Activated T-cell treated with anti-CD3 and anti-CD28 coated beads, Interleukin-2, amount 50 U/mL, for 48 hours (primary cell): ENCODE measurements around the gene KLHL40.

Experiments used
- DNase-seq, 2 experiments: peaks; one replicate each; pipeline ENCODE4 v3.0.0-alpha.2; 2020

Gene KLHL40

DNA sequence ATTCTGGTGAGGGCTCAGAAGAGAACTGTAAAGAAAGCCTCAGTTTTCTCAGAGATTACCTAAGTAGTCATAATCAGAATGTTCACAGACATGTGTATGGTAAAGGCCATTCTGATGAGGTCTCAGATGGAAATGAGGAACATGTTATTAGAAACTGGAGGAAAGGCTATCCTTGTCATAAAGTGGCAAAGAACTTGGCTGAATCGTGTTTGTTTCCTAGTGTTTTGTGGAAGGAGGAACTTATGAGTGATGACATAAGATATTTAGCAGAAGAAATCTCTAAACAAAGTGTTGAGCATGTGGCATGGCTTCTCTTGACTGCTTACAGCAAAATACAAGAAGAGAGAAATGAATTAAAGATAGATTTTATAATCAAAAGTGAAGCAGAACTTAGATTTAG is 12.8 kb upstream of the KLHL40 start:
- DNase-seq = no peak

DNA sequence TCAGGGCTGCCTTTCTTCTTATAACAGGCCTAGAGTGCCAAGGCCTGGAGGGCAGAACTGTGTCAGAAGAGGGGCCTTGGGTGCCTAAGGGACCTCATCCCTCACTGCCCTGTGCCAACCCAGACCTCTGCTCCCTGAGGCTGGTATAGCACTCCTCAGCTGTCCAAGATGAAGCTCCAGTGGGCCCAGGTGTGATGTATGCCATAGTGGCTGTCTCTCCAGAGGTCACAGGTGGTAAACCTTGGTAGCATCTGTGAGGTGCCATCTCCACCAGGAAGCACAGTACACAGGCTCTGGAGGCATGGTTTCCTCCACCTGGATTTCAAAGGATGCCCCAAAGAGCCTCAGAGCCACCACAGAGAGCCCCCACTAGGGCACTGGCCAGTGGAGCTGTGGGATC is 12.3 kb upstream of the KLHL40 start:
- no peak for DNase-seq

GRCh38 chr3:42674146-42674545 is 11.2 kb upstream of the KLHL40 start:
- no peak for DNase-seq

DNA sequence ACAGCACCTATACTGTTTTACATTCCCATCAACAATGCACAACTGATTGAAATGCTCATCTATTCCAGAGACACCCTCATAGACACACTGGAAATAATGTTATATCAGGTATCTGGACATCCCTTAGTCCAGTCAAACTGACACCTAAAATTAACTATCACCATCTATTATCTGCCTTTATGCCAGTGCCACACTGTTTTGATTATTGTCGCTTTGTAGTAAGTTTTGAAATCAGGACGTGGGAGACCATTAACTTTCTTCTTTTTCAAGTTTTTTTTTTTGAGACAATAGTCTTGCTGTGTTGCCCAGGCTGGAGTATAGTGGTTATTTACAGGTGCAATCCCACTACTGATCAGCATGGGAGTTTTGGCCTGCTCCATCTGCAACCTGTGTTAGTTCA is 9.4 kb upstream of the KLHL40 start:
- no peak for DNase-seq

GRCh38 chr3:42678447-42678846 is 6.9 kb upstream of the KLHL40 start:
- DNase-seq = no peak

DNA sequence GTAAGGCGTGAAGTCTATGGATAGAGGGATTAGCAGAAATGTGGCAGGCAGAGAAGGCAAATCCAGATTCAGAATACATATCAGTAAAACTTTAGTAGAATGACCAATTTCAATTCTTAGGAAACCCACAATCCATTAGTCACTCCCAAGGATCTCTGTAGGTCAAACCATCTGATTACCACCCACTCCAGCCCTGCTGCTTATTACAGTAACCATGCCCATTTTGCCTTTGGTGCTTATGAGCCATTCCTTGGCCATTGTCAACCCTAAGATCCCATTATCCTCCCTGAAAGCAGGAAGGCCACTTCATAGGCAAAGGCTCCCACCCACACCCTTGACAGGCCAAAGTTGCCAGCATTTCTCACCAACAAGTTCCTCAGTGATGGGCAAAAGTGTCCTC is 5.1 kb upstream of the KLHL40 start:
- no peak for DNase-seq

DNA sequence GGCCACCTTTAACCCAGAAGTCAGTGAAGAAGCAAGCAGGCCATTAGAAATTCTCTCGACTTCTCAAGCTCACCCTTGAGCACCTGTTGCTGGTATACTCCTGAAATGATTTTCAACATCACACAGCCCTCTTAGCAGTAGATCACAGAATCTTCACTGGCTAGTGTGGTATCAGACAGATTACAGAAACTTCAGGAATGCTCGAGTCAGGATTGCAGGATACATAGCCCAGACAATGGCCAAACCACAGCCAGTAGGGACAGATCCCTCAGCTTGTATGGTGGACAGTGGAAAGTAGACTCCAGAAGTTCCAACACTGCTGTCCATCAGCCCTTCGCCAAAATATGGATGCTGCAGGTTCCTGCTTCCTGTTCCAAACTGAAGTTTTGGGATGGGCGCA is 4.5 kb upstream of the KLHL40 start:
- no peak for DNase-seq

DNA sequence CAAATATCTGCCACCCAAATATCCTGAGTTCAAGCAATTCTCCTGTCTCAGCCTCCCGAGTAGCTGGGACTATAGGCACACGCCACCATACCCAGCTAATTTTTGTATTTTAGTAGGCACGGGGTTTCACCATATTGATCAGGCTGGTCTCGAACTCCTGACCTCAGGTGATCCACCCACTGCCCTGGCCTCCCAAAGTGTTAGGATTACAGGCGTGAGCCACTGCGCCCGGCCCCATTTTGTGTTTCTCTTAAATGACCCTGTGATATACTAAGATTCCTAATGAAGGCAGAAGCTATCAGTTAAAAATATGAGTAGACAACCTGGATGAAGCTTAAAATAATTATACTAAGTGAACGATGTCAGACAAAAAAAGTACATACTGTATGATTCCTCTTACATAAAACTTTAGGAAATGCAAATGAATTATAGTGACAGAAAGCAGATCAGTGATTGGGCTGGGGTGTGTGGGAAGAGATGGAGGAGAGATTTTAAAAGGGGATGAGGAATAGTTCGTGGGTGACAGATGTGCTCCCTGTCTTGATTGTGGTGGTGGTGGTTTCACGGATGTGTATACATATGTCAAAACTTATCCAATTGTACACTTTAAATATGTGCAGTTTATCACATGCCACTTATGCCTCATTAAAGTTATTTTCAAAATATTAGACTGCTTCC is 3.8 kb upstream of the KLHL40 start:
- DNase-seq = no peak

GRCh38 chr3:42682301-42683070 is 2.9 kb upstream of the KLHL40 start:
- DNase-seq = no peak

- peak; percentile 68 to 70 for DNase-seq
Observed at GRCh38 chr3:42683875-42684598, 1.3 kb upstream of the KLHL40 start.

DNA sequence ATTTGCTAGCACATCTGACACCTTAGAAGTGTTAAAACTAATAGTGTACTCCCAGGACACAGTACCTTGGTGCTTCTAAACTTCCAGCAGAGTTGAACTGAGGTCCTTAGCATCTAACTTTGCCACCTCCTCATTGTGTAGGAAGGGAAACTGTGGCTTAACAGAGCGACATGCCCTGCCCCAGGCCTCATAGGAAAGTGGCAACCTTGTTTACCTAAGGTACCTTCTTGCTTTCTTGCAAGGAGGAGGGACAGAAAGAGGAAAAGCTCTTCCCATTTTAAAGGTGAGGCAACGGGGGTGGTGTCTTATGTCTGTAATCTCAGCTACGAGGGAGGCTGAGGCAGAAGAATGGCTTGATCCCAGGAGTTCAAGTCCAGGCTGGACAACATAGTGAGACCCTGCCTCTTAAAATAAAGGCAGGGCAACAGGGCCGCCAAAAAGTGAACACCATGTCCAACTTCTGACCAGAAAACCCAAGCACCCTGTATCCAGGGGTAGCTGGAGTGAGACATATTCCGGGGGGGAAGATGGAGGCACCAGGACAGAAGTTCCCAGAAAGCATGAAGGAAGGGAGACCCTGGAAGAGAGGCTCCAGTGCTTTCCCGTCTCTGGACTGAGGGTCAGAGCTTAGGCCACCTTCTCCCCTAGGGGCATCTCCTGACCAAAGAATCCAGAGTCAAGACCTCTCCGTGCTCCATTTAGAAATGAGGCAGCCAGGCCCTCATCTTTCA is 540 bp upstream of the KLHL40 start:
- DNase-seq = no peak

DNA sequence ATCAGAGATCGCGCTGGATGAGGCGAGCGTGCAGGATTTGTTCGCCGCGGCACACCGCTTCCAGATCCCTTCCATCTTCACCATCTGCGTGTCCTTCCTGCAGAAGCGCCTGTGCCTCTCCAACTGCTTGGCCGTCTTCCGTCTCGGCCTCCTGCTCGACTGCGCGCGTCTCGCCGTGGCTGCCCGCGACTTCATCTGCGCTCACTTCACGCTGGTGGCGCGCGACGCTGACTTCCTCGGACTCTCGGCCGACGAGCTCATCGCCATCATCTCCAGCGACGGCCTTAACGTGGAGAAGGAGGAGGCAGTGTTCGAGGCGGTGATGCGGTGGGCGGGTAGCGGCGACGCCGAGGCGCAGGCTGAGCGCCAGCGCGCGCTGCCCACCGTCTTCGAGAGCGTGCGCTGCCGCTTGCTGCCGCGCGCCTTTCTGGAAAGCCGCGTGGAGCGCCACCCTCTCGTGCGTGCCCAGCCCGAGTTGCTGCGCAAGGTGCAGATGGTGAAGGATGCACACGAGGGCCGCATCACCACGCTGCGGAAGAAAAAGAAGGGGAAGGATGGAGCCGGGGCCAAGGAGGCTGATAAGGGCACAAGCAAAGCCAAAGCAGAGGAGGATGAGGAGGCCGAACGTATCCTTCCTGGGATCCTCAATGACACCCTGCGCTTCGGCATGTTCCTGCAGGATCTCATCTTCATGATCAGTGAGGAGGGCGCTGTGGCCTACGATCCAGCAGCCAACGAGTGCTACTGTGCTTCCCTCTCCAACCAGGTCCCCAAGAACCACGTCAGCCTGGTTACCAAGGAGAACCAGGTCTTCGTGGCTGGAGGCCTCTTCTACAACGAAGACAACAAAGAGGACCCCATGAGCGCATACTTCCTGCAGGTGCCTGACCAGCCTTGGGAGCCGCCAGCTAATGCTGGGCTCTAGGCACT is 819 bp downstream of the KLHL40 start:
- DNase-seq = no peak

- no peak for DNase-seq
Observed at GRCh38 chr3:42686832-42687650, 1.7 kb downstream of the KLHL40 start.

DNA sequence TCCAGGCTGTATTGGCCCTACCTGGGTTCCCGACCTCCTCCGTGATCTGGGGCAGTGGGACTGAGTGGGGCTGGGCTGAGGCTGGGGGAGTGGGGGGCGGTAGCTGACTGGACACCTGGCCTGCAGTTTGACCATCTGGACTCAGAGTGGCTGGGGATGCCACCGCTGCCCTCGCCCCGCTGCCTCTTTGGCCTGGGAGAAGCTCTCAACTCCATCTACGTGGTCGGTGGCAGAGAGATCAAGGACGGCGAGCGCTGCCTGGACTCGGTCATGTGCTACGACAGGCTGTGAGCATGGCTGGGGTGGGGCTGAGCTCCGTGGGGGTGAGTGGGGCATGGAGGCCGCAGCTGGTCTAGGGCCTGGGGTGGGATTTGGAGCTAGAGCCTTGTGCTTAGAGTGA is 2.7 kb downstream of the KLHL40 start:
- DNase-seq = no peak

DNA sequence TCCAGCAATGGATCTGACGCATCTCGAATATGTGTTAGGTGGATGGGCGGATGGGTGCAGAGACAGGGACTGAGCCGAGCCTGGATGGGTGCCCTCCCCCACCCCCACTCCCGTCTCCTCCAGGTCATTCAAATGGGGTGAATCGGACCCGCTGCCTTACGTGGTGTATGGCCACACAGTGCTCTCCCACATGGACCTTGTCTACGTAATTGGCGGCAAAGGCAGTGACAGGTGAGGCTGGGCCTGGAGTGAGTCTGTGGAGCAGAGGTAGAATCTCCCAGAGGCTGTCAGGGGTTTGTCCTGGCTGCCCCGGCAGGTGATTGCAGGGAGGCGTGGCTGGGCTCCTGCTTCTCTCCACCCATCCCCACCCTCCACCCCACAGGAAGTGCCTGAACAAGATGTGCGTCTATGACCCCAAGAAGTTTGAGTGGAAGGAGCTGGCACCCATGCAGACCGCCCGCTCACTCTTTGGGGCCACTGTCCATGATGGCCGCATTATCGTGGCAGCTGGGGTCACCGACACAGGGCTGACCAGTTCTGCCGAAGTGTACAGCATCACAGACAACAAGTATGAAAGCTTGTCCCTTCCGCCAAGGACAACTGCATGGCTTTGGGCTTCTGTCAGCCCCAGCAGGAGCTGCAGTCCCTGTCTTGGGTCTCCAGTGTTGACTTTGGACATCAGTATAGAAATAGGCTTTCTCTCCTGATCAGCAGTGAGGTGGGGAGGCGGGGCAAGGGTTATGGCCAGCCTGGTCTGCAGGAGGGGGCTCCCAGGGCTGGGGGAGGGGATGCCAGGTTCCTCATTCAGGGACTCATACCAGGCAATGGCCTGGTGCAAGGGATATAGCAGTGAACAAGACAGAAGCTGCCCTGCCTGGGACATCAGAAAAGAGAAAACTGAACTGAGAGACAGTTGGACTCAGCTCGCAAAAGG is 3.4 kb downstream of the KLHL40 start:
- DNase-seq = no peak

DNA sequence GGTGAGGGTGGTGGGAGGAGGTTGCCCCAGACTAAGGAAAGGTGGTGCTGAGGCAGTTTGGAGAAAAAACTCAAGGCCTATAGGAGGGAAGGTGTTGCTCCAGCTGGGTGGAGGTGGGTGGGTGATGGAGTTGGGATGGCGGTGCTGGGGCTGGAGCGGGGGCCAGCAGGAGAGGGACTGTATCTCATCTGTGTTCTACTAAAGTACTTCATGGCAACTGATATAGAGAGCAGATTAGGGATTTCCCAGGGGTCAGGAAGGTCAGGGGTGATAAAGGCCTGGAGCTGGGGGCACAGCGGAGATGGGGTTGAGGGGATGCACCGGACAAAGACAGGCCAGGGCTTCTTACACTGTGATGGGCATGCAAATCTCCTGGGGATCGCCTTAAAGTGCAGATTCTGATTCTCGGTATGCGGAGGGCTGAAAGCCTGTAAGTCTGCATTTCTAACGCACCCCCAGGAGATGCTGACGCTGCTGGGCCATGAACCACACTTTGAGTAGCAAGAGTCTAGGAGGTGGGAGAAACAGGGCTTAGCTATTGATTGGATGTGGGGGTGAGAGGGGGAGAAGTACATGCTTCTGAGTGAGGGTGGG is 4.2 kb downstream of the KLHL40 start:
- no peak for DNase-seq

DNA sequence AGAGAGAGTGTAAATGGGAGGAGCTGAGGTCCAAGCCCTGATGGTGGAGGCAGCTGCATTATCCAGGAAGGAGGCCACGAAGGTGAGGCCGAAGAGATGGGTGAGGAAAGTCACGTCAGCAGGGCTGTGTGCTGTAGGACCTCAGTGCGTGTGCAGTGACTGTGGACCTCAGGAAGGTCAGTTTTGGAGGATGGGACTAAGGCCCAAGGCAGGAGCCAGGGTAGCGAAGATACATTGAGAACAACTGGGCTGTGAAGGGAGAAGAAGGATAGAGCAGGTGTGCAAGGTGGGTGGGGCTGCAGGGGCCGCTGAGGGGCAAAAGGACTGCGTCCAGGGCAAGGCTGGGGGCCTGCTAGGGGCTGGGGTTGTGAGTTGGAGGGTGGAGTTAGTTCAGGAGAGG is 4.9 kb downstream of the KLHL40 start:
- no peak for DNase-seq

- no peak for DNase-seq
Observed at GRCh38 chr3:42690766-42691680, 5.7 kb downstream of the KLHL40 start.
